Type B pancreatic cell (in vitro differentiated cells): ENCODE measurements around the gene SLC30A3. TPM values are rescaled to one million over a fixed set of nuclear protein-coding genes. Genes with fewer than 3 reads are reported as not detected.

ENCODE experiments used
- DNase-seq: peaks from one replicate; pipeline ENCODE4 v3.0.0; 2021; ENCODE audit warnings: mixed read lengths; ENCODE audit not compliant: unreplicated experiment; ENCODE audit errors: extremely low spot score
- H3K27ac Mint-ChIP-seq: 2 replicates; pipeline ENCODE4 v1.8.0; 2021; ENCODE audit warnings: mild to moderate bottlenecking, mixed read lengths
- H3K27me3 Mint-ChIP-seq: 2 replicates; pipeline ENCODE4 v1.8.0; 2021; ENCODE audit warnings: mixed read lengths
- H3K36me3 Mint-ChIP-seq: 2 replicates; pipeline ENCODE4 v1.8.0; 2021; ENCODE audit warnings: mixed read lengths
- H3K4me1 Mint-ChIP-seq: one replicate; pipeline ENCODE4 v1.8.0; 2021; ENCODE audit warnings: mixed read lengths; ENCODE audit not compliant: unreplicated experiment
- H3K4me3 Mint-ChIP-seq: 2 replicates; pipeline ENCODE4 v1.8.0; 2021; ENCODE audit warnings: mild to moderate bottlenecking, mixed read lengths
- H3K9me3 Mint-ChIP-seq: 2 replicates; pipeline ENCODE4 v1.8.0; 2021; ENCODE audit warnings: mixed read lengths
- CTCF ChIP-seq: fragments of 200-600 bp; sonication (generic); conservative IDR thresholded peaks from 2 replicates; pipeline ENCODE4 v1.5.0; 2021; ENCODE audit warnings: antibody characterized with exemption, mild to moderate bottlenecking
- long read RNA-seq: library from polyadenylated mRNA; unstranded; transcript quantifications from one replicate; pipeline ENCODE4 v2.0.0, GENCODE V29; 2020
- total RNA-seq: library from RNA; stranded (reverse); gene quantifications from 2 replicates; pipeline ENCODE4 v1.2.1, GENCODE V29; 2021; ENCODE audit warnings: low replicate concordance

The SLC30A3 gene, protein sequence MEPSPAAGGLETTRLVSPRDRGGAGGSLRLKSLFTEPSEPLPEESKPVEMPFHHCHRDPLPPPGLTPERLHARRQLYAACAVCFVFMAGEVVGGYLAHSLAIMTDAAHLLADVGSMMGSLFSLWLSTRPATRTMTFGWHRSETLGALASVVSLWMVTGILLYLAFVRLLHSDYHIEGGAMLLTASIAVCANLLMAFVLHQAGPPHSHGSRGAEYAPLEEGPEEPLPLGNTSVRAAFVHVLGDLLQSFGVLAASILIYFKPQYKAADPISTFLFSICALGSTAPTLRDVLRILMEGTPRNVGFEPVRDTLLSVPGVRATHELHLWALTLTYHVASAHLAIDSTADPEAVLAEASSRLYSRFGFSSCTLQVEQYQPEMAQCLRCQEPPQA
- 0.19 and 0.53 TPM in 2 replicates for total RNA-seq
- long read RNA-seq = 0 reads

DNA sequence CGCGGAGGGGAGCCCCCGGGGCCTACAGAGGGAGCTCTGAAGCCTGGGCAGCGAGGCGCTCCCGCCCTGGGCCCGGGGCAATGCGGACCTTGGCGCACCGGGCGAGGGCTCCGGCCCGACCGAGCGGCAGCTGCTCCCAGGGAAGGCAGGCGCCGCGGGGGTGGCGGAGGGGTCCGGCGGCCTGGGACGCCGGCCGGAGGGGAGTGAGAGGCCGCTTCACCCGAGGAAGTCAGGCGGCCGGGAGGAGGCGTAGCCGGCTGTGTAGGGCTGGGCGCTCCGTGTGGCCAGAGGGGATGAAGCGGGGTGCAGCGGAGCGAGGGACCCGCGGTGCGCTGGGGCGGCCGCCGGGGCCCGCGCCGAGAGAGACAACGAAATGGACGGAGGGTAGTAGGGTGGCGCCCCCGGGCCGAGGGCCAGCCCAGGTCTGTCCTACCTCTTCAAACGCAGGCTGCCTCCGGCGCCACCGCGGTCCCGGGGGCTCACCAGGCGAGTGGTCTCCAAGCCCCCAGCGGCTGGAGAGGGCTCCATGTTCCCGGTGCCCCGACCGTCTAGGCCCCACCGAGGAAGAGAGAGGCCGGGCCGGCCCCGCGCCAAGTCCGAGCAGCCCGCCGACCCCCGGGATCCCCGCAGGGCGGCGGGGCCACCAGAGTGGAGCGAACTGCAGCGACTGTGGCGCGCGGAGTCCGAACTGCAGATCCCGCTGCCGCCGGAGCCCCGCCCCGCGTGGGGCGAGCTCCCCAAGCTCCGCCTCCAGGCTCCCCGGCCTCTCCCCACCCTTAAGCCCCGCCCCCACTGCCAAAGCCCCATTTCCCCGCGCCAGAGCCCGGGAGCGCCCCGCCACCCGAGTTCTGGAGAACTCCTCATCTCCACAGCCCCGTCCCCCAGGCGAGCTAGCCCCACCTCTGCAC, at the start of gene SLC30A3:
Gene SLC30A3, minus strand, starts transcription at position 669 of the 908 bp plus-strand sequence. Its CDS starts 141 bp downstream, at position 528.
- TF ChIP-seq CTCF = peak; percentile 32
- H3K27ac Mint-ChIP-seq = peak within 1 kb of the TSS; percentile 13
- peaks cover 62% of the 10 kb centered on the region for H3K27me3 Mint-ChIP-seq
- peaks cover 17% of the 10 kb centered on the region for H3K4me1 Mint-ChIP-seq
- no peak for DNase-seq
- H3K9me3 Mint-ChIP-seq = no peaks in the 10 kb centered on the region
- H3K4me3 Mint-ChIP-seq = peak within 1 kb of the TSS; percentile 90
- peaks cover 3% of the 10 kb centered on the region for H3K36me3 Mint-ChIP-seq

DNA sequence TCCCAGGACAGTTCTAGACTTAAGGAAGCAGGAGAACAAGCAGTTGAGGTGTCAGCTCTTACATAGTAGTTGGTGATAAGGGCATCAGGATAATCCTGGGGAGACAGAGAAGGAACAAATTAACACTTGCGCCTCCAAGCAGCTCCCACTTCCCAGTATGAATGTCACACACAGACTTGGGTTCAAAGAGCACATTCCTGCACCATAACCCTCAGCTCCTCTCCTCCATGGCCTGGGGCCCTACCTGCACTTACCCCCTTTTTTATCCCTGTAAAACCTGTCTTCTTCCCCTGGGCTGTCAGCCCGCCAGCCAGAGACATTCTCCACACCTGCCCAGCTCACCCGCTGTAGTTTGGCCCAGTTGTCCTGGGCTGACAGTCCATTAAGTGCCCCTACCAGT, 49.3 kb upstream of the SLC30A3 start:
- no peak for TF ChIP-seq CTCF
- H3K36me3 Mint-ChIP-seq = peaks cover 13% of the 10 kb centered on the region
- H3K27ac Mint-ChIP-seq = no peak overlapping the region
- H3K4me1 Mint-ChIP-seq = no peaks in the 10 kb centered on the region
- DNase-seq = no peak
- no peaks in the 10 kb centered on the region for H3K9me3 Mint-ChIP-seq
- H3K4me3 Mint-ChIP-seq = no peak overlapping the region
- peaks cover 21% of the 10 kb centered on the region for H3K27me3 Mint-ChIP-seq

- H3K9me3 Mint-ChIP-seq = no peaks in the 10 kb centered on the region
- no peak overlapping the region for H3K4me3 Mint-ChIP-seq
- peaks cover 13% of the 10 kb centered on the region for H3K36me3 Mint-ChIP-seq
- H3K4me1 Mint-ChIP-seq = no peaks in the 10 kb centered on the region
- peaks cover 42% of the 10 kb centered on the region for H3K27me3 Mint-ChIP-seq
- DNase-seq = no peak
- H3K27ac Mint-ChIP-seq = no peak overlapping the region
- no peak for TF ChIP-seq CTCF
Measured at GRCh38 chr2:27309651-27310050, 46.8 kb upstream of the SLC30A3 start.

DNA sequence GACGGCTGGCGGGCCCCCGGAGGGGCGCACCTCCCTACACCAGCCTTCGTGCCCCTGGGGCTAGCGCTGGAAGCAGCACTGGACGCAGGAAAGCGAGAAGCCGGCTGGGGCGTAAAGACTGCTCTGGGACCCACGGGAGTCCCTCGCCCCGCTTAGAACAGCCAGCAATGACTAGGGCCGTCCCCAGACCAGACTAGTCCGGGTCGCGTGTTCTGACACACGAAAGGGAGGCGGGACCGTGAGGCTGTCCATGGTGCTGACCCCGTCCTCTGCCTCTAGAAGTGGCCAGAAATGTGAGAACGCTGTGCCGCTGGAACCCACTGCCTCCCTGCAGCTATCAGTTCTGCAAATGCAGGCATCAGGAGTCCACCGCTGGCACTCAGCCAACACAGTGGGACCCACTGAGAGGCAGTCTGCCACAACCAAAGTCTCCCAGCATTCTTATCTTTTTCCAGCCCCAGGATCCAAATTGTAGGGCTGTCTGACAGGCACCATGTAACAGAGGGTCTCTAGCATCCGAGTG, 45.6 kb upstream of the SLC30A3 start, which contains the start of gene UCN:
Gene UCN, minus strand, starts transcription at position 87 of the 523 bp plus-strand sequence. CDS start 550 bp downstream, outside the sequence.
- no peaks in the 10 kb centered on the region for H3K9me3 Mint-ChIP-seq
- no peak within 1 kb of the TSS for H3K4me3 Mint-ChIP-seq
- no peak for DNase-seq
- peaks cover 13% of the 10 kb centered on the region for H3K36me3 Mint-ChIP-seq
- H3K27me3 Mint-ChIP-seq = peaks cover 49% of the 10 kb centered on the region
- no peaks in the 10 kb centered on the region for H3K4me1 Mint-ChIP-seq
- TF ChIP-seq CTCF = no peak
- no peak within 1 kb of the TSS for H3K27ac Mint-ChIP-seq

- DNase-seq = no peak
- H3K27me3 Mint-ChIP-seq = peaks cover 50% of the 10 kb centered on the region
- no peak overlapping the region for H3K27ac Mint-ChIP-seq
- H3K4me1 Mint-ChIP-seq = no peaks in the 10 kb centered on the region
- H3K9me3 Mint-ChIP-seq = no peaks in the 10 kb centered on the region
- H3K4me3 Mint-ChIP-seq = no peak overlapping the region
- H3K36me3 Mint-ChIP-seq = peaks cover 13% of the 10 kb centered on the region
- no peak for TF ChIP-seq CTCF
Measured at GRCh38 chr2:27307545-27308358, 44.9 kb upstream of the SLC30A3 start.
